SK-N-MC (cell line): ENCODE measurements around the gene QSOX2.

Experiments
- EZH2 ChIP-seq: fragments of 200-600 bp; sonication (generic); IDR thresholded peaks from one replicate; pipeline ENCODE4 v1.6.1; 2017; ENCODE audit warnings: antibody characterized with exemption
- FOXP2 ChIP-seq: optimal IDR thresholded peaks from 2 replicates; pipeline ENCODE3; 2011; ENCODE audit warnings: mild to moderate bottlenecking, moderate library complexity; ENCODE audit not compliant: insufficient read depth; ENCODE audit errors: extremely low read length, control extremely low read depth
- POLR2AphosphoS5 ChIP-seq: IDR thresholded peaks from 2 replicates; pipeline ENCODE4 v1.6.1; 2012; ENCODE audit warnings: mild to moderate bottlenecking, low read depth, low read length, borderline replicate concordance

DNA sequence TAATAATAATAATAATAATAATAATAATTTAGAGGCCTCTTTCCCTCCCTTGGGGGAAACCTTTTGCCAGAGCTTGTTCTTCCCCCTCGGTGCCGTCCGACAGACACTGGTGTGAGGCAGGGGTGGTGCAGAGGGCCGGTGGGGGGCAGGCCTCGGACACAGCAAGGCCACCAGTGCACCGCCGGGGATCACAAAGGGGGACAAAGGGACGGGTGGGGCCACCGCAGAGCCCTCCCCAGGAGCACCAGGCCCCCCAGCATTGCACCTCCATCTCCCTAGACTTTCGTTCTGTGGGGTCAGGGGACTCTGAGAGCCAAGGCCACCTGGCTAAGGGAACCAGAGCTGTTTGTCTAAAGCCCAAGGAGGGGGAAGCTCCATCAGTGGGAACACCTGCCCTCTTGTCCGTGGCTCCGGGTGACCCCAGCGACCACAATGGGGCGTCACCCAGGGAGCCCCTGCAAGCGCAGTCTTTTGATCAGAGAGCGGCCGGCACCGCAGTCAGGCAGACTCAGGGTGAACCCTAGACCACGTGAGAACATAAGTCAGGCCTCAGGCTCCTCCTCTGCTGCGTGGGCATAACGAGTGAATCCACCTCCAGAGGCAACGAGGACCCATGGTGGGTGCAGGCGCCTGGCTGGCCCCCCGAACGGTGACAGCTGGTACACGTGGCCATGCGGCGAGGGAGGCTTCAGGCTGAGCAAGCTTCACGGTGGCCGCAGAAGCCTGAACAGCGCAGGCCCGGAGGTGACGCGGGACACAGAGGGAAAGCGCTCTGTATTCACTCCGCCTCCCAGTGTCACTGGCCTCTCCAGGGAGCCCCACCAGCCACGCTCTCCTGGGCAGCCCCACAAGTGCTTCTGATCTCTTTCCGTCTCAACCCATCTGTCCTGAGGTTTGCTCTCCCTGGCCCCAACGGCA, 12.0 kb upstream of the QSOX2 start:
- no peak for TF ChIP-seq EZH2
- no peak for TF ChIP-seq POLR2AphosphoS5
- TF ChIP-seq FOXP2, result no peak
